H1 (cell line): ENCODE data around the gene ADPRH.

ENCODE experiments used
- KDM4A ChIP-seq: IDR thresholded peaks from one replicate; pipeline ENCODE4 v1.7.1; 2012; ENCODE audit warnings: low read depth, mild to moderate bottlenecking, moderate library complexity, low read length, inconsistent platforms; ENCODE audit not compliant: severe bottlenecking
- POLR2AphosphoS5 ChIP-seq: IDR thresholded peaks from 2 replicates; pipeline ENCODE4 v1.6.1; 2011; ENCODE audit warnings: low read depth, low read length
- RFX5 ChIP-seq: IDR thresholded peaks from 2 replicates; pipeline ENCODE4 v1.6.1; 2011; ENCODE audit warnings: low read depth, low read length, improper control_type of control experiment, borderline replicate concordance
- TF ChIP-seq, protein P1 (sequence below), 3 experiments: IDR thresholded peaks; 1 replicate in 2 of 3; 2 replicates in 1 of 3; pipeline versions ENCODE4 v1.5.1 to v1.6.1; 2011; ENCODE audit warnings: low read length in 3 of 3, mild to moderate bottlenecking in 3 of 3, inconsistent platforms in 2 of 3, low read depth in 1 of 3, moderate library complexity in 1 of 3; ENCODE audit not compliant: insufficient read depth in 1 of 3; ENCODE audit errors: control extremely low read depth in 1 of 3
- TF ChIP-seq, protein P2 (sequence below): IDR thresholded peaks from 2 replicates; pipeline ENCODE4 v1.6.1; 2011; ENCODE audit warnings: low read length, improper control_type of control experiment

DNA sequence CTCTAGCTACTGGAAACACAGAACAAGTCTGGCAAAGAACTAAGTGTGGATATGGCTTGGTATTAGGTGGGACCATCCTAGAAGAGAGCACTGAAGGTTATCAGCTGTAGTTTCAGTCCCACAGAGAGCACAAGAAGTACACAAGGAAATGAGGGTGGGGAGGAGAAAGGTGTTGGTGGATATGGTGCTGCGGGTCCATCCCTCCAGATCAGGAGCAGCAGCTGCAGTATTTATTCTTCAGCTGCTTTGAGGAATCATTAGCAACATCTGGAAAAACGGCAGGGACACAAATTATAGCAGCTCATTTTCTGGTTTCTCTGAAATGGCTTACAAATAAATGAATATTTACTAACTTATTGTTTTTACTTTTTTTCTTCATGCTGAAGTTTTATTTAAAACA is 48.8 kb upstream of the ADPRH start:
- TF ChIP-seq, protein P1, sequence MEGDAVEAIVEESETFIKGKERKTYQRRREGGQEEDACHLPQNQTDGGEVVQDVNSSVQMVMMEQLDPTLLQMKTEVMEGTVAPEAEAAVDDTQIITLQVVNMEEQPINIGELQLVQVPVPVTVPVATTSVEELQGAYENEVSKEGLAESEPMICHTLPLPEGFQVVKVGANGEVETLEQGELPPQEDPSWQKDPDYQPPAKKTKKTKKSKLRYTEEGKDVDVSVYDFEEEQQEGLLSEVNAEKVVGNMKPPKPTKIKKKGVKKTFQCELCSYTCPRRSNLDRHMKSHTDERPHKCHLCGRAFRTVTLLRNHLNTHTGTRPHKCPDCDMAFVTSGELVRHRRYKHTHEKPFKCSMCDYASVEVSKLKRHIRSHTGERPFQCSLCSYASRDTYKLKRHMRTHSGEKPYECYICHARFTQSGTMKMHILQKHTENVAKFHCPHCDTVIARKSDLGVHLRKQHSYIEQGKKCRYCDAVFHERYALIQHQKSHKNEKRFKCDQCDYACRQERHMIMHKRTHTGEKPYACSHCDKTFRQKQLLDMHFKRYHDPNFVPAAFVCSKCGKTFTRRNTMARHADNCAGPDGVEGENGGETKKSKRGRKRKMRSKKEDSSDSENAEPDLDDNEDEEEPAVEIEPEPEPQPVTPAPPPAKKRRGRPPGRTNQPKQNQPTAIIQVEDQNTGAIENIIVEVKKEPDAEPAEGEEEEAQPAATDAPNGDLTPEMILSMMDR (IDR thresholded peaks at IDR 0.05; ENCODE audit: control extremely low read depth in 1 of 3, insufficient read depth in 1 of 3, low read depth in 1 of 3, low read length in 3 of 3) = no peak
- TF ChIP-seq, protein P2, sequence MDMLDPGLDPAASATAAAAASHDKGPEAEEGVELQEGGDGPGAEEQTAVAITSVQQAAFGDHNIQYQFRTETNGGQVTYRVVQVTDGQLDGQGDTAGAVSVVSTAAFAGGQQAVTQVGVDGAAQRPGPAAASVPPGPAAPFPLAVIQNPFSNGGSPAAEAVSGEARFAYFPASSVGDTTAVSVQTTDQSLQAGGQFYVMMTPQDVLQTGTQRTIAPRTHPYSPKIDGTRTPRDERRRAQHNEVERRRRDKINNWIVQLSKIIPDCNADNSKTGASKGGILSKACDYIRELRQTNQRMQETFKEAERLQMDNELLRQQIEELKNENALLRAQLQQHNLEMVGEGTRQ = no peak
- TF ChIP-seq KDM4A (no peak), POLR2AphosphoS5 (no peak), RFX5 (no peak)
